Colon (tissue), 2 donors: ENCODE data around the gene ZFYVE16.
"Not testable (repeated sequence)": the region's sequence is repeated elsewhere in the genome, so short reads cannot be mapped to it uniquely, and the experiment has no call there.

Experiments used
- FAIRE-seq: peaks from 2 replicates; lab custom pipeline; 2012; peaks lifted over from hg19 to GRCh38; lab: Jason Lieb, UNC
- donor health status: control.
- donor health status: control.

The ZFYVE16 gene

DNA sequence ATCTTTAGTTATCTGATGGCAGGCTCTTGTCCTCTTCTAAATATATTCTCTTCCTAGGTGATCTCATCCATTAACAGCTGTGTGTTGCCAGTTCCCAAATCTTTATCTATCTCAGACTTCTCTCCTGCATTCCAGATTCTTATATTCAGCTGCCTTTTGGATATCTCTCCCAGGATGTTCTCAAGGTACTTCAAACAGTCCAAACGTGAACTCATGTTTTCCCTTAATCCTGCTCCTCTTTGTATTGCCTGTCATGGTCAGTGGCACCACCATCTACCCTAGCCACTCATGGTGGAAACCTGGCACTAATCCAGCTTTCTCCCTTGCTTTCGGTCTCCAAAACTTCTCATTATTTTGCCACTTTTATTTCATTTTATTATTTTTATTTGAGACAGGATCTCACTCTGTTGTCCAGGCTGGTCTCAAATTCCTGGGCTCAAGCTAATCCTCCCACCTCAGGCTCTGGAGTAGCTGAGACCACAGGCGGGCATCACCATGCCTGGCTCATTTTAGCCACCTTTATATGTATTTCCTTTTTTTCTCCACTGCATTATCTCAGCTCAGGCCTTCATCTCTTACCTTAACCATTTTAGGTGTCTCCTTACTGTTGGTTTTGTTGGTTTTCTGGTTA lies 3.8 kb downstream of the ZFYVE16 start:
- no peak for FAIRE-seq

DNA sequence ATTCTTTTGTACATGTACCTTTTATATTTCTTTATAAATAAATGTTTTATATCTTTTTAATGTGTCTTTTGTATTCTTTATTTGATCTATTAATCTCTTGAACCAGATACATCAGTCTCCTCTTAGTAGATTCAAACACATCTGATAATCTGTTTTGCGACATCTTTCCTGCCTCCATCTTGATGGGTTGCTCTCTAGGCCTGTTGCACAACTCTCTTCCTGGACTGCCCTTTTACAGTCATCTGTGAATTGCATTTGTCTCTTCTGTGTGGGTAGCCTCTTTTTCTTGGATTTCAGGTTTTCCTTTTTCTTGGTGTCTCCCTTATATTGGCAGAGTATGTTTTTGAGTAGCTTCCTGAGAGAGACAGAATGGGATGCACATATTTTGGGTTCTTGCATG lies 6.2 kb downstream of the ZFYVE16 start:
- FAIRE-seq: no peak

GRCh38 chr5:80417973-80418372 lies 10.1 kb downstream of the ZFYVE16 start:
- FAIRE-seq: no peak

- not testable (repeated sequence) for FAIRE-seq
Measured at GRCh38 chr5:80424365-80424764, 16.5 kb downstream of the ZFYVE16 start.

DNA sequence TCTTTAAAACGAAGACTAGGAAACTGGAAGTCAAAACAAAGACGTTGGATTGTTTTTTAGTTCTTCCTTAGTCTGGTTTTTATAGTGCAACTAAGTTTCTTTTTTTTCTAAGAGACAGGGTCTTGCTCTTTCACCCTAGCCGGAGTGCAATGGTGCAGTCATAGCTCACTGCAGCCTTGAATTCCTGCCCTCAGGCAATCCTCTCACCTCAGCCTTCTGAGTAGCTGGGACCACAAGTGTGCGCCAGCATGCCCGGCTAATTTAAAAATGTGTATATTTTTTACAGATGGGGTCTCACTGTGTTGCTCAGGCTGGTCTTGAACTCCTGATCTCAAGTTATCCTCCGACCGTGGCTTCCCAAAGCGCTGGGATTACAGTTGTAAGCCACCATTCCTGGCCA lies 27.6 kb downstream of the ZFYVE16 start:
- FAIRE-seq: no peak

- FAIRE-seq: no peak
Measured at GRCh38 chr5:80437326-80437725, 29.5 kb downstream of the ZFYVE16 start.

DNA sequence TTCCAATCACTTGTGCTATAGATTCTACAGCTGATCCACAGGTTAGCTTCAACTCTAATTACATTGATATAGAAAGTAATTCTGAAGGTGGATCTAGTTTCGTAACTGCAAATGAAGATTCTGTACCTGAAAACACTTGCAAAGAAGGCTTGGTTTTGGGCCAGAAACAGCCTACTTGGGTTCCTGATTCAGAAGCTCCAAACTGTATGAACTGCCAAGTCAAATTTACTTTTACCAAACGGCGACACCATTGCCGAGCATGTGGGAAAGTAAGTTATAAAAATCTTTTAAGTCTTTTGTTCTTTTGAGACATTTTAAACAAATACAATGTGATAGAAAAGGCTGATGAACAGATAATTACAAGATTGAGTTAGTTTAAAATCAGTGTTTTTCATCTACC lies 30.9 kb downstream of the ZFYVE16 start:
- no peak for FAIRE-seq

DNA sequence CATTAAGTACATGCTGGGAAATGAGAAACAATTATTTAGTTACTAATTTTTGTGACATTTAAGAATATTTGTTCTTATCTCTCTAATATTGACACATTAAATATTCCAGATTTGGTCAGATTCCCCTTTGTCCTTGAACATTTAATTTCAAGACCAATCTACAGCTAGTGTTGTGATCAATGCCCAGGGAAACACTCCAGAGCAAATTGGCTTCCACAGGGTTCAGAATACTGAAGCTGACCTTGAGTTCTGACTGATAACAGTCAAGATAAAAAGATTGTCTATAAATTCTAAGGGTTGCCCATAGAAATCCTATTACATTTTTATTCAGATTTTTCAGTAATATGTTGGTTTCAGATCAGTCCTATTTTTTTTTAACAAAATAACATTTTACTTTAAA lies 31.3 kb downstream of the ZFYVE16 start:
- no peak for FAIRE-seq

DNA sequence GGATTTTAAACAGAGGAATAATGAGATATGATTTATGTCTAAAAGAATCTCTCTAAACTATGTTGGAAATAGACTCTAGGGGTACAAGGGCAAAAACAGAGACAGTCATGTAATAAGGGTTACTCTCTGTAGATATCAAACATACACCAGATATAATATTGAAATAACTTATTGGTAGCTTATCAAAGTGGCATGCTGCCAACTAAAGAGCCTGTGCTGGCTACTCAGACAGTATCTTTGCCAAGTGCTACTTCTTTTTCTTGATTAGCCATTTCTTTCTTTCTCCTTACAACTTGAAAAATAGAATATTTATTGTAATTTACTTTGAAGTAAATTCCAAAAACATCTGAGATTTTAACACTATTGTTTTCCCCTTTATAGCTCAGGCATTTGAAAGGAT lies 34.9 kb downstream of the ZFYVE16 start:
- FAIRE-seq: no peak

GRCh38 chr5:80453366-80453765 lies 45.5 kb downstream of the ZFYVE16 start:
- no peak for FAIRE-seq

- FAIRE-seq: no peak
Measured at GRCh38 chr5:80463269-80463668, 55.4 kb downstream of the ZFYVE16 start.

DNA sequence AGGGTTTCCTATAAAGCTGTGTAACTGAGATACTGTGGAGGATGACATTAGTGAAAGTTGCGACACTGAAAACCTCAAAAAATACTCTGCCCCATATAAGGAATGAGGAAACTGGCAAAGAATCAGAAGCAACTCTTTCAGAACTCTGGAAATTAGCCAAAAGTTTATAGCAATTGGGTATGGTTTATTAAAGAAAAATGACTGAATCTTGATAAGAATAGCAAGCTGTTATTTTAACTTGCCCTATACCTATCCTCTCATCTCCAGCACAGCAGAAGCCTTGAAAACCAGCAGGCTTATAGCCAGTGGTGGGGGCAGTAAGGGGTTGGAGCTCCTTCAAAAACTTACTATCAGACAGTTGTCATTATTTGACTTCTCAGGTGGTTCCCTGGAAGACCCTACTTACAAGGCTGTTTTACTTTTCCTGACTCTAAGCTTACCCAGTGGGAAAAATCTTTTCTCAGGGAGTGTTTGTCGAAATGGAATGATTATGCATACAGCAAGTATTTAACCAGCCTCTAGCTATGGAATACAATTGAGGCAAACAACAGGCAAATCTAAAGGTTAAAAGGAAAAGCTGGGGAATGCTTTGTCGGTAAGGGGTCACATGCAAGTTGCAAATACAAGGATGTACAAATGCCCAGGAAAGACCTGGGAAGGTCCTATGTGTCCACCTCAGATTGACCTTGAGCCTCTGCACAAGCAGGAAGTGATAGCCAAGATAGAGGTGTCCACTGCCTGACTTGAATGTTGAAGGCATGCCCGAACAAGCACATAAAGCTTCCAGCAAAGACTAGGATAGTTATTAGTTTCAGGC lies 59.0 kb downstream of the ZFYVE16 start:
- no peak for FAIRE-seq

DNA sequence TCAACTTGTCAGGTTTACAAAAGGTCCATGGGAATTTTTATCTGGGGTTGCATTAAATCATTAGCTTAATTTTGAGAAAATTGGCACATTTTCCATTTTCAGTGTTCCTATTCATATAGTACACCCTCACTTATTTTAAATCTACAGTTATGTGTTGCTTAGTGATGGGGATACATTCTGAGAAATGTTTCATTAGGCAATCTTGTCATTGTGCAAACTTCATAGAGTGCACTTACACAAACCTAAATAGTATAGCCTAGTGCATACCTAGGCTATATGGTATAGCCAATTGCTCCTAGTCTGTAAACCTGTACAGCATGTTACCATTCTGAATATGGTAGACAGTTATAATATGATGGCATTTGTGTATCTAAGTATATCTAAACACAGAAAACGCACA lies 60.3 kb downstream of the ZFYVE16 start:
- FAIRE-seq: no peak

DNA sequence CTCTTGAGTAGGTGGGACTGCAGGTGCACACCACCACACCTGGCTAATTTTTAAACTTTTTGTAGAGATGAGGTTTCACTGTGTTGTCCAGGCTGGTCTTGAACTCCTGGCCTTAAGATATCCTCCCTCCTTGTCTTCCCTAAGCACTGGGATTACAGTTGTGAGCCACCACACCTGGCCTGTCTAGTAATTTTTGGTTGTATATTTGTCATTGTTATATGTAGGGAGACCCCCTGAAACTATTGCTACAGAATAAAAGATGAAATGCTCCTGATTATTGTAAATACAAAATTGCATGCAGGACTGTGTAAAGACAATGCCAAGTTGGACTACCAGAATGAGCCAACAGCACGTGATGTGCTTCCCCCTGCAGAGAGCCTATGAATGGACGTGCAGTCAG lies 62.8 kb downstream of the ZFYVE16 start:
- not testable (repeated sequence) for FAIRE-seq

DNA sequence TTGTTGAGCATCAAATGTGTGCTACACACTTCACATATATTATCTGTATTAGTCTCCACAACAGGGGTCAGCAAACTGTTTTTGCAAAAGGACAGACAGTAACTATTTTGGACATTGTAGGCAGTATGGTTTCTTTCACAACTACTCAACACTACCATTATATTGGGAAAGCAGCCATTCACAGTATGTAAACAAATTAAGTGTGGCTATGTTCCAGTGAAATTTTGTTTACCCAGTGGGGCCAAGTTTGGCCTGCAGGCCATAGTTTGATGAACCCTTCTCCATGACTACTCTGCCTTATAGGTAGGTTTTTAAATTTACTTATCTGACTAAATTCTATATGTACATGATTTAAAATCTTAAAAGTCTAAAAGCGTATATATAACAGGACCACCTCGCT lies 67.1 kb downstream of the ZFYVE16 start:
- no peak for FAIRE-seq

GRCh38 chr5:80479713-80480112 lies 71.8 kb downstream of the ZFYVE16 start:
- no peak for FAIRE-seq

DNA sequence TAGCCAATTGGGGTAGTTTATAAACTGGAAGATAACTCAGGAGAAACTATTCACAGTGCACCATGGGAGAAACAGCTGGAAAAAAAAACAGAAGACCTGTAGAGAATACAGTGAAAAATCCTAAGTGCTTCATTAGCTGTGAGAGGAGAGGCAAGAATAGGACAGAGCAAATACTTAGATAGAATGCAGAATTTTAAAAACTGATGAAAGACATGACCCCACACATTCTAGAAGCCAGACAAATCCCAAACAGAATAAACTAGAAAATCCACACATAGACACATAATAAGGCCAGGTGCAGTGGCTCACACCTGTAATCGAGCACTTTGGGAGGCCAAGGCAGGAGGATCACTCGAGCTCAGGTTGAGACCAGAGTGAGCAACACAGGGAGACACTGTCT lies 72.5 kb downstream of the ZFYVE16 start:
- FAIRE-seq: no peak

DNA sequence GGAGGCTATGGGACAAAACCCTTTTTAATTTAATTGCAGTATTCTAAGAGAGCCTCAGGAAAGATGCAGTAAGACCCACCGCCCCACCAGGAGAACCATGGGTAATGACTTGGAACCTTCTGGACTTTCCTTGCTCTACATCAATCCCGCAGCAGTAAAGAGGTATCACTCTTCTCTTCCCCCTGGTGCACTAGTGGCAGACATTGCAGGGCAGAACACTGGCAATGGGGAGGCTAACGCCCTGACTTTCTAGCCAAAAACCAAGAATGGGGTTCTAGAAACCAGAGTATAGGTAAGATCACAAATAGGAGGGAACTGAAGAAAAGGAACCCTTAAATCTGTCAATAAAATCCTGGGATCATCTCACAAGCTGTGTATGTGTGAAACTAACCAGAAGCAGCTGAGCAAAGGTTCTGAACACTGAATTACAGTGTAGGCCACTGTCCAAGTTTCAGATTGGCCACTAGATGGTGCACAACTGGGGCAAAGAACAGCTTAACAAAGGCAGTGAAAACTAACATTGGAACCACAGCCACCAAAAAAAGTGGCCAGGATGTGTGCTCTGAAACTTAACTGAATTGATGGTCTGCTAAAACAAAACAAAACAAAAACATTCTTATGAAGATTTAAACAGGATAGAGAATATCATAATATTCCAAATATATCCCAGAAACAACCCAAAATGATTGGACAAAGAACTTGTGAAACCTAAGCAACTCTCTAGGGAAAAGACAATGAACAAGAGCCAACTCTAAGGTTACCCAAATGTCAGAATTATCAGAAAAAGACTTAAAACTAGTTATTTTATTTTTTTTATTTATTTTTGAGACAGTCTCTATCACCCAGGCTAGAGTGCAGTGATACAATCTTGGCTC lies 73.4 kb downstream of the ZFYVE16 start:
- FAIRE-seq: no peak

DNA sequence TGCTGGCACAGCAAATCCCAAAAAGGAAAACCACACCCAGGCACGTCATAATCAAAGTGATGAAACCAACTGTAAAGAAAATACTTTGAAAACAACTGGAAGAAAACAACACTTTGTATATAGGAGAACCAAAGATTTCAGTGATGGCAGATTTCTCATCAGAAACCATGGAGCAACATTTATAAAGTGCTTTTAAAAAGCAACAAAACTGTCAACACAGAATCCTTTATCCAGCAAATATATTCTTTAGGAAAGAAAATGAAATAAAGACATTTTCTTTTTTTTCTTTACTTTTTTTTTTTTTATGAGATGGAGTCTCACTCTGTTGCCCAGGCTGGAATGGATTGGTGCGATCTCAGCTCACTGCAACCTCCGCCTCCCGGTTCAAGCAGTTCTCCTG lies 74.7 kb downstream of the ZFYVE16 start:
- FAIRE-seq: no peak

DNA sequence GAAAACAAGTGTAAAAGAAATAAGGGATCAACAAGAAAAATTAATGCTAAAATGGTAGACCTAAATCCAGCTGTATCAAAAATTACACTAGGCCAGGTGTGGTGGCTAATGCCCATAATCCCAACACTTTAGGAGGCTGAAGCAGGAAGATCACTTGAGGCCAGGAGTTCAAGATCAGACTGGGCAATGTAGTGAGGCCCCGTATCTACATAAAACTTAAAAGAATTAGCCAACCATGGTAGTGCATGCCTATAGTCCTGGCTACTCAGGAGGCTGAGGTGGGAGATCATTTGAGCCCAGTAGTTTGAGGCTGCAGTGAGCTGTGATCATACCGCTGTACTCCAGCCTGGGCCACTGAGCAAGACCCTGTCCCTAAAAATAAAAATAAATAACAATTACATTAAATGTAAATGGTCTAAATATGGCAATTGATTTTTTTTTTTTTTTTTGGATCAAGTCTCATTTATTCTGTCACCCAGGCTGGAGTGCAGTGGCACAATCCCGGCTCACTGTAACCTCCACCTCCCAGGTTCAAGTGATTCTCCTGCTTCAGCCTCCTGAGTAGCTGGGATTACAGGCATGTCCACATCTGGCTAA lies 75.9 kb downstream of the ZFYVE16 start:
- FAIRE-seq: no peak

- no peak for FAIRE-seq
Measured at GRCh38 chr5:80487444-80487828, 79.6 kb downstream of the ZFYVE16 start.
